Activated T-cell treated with anti-CD3 and anti-CD28 coated beads, Interleukin-2, amount 50 U/mL, for 1 hour (primary cell): ENCODE data around the gene GALNT18.
"Not testable (repeated sequence)": the region's sequence is repeated elsewhere in the genome, so short reads cannot be mapped to it uniquely, and the experiment has no call there.

Source experiments
- DNase-seq: peaks from one replicate; pipeline ENCODE4 v3.0.0-alpha.2; 2020

Gene GALNT18

GRCh38 chr11:11373934-11374333, 247.9 kb downstream of the GALNT18 start:
- DNase-seq, result no peak

GRCh38 chr11:11372461-11372860, 249.3 kb downstream of the GALNT18 start:
- DNase-seq, result no peak

GRCh38 chr11:11370962-11371303, 250.9 kb downstream of the GALNT18 start:
- no peak for DNase-seq

- DNase-seq, result no peak
Observed at GRCh38 chr11:11370255-11370961, 251.4 kb downstream of the GALNT18 start.

- DNase-seq, result no peak
Observed at GRCh38 chr11:11366793-11367192, 255.0 kb downstream of the GALNT18 start.

- no peak for DNase-seq
Observed at GRCh38 chr11:11363674-11364073, 258.1 kb downstream of the GALNT18 start.

- no peak for DNase-seq
Observed at GRCh38 chr11:11359611-11360010, 262.2 kb downstream of the GALNT18 start.

GRCh38 chr11:11356842-11357241, 265.0 kb downstream of the GALNT18 start:
- DNase-seq, result no peak

GRCh38 chr11:11352878-11353277, 268.9 kb downstream of the GALNT18 start, which contains the start of gene CSNK2A3:
TSS of gene CSNK2A3 (minus strand) at chr11:11353250. CDS start at chr11:11353119, 131 bp downstream.
- not testable (repeated sequence) for DNase-seq

GRCh38 chr11:11351851-11352250, 270.0 kb downstream of the GALNT18 start:
- DNase-seq, result not testable (repeated sequence)

GRCh38 chr11:11351042-11351586, 270.7 kb downstream of the GALNT18 start:
- no peak for DNase-seq

GRCh38 chr11:11349870-11350337, 271.9 kb downstream of the GALNT18 start:
- DNase-seq, result no peak

- no peak for DNase-seq
Observed at GRCh38 chr11:11349106-11349825, 272.5 kb downstream of the GALNT18 start.

GRCh38 chr11:11348303-11348702, 273.5 kb downstream of the GALNT18 start:
- DNase-seq, result no peak

- DNase-seq, result no peak
Observed at GRCh38 chr11:11347592-11347991, 274.2 kb downstream of the GALNT18 start.

- DNase-seq, result no peak
Observed at GRCh38 chr11:11346303-11346702, 275.5 kb downstream of the GALNT18 start.

GRCh38 chr11:11345099-11345498, 276.7 kb downstream of the GALNT18 start:
- DNase-seq, result no peak

- DNase-seq, result no peak
Observed at GRCh38 chr11:11344045-11344444, 277.8 kb downstream of the GALNT18 start.

- DNase-seq, result no peak
Observed at GRCh38 chr11:11338304-11338703, 283.5 kb downstream of the GALNT18 start.

- no peak for DNase-seq
Observed at GRCh38 chr11:11336664-11337063, 285.1 kb downstream of the GALNT18 start.

- no peak for DNase-seq
Observed at GRCh38 chr11:11335043-11335442, 286.8 kb downstream of the GALNT18 start.

GRCh38 chr11:11334607-11335006, 287.2 kb downstream of the GALNT18 start:
- no peak for DNase-seq

- DNase-seq, result no peak
Observed at GRCh38 chr11:11332141-11332710, 289.6 kb downstream of the GALNT18 start.
